Endothelial cell of umbilical vein (primary cell): ENCODE measurements around the gene ARMH4. TPM values are rescaled to one million over a fixed set of nuclear protein-coding genes. Genes with fewer than 3 reads are reported as not detected.

Source experiments
- BruUV-seq: library from RNA; stranded (reverse); fragments of 400-500 nt; replicated peaks from 2 replicates; lab custom pipeline; 2021; lab: Mats Ljungman, UMichigan
- CTCF ChIA-PET: fragments of 300-600, 350-600 bp; sonication (Branson Sonifier 250); formaldehyde crosslinking; loops from one replicate; lab custom pipeline; 2021; ENCODE audit warnings: antibody characterized with exemption, inconsistent platforms; lab: Charles Lee
- POLR2A ChIA-PET: fragments of 300-600, 350-600 bp; sonication (Branson Sonifier 250); formaldehyde crosslinking; loops from one replicate; lab custom pipeline; 2021; ENCODE audit warnings: antibody characterized with exemption, inconsistent platforms; lab: Charles Lee
- DNase-seq: peaks from one replicate; pipeline ENCODE4 v3.0.0-alpha.2; 2011; ENCODE audit warnings: low read depth, low spot score
- FAIRE-seq: peaks from 2 replicates; lab custom pipeline; 2011; peaks lifted over from hg19 to GRCh38; lab: Jason Lieb, UNC
- H2AFZ ChIP-seq: 2 replicates; pipeline ENCODE4 v1.6.0; 2012; ENCODE audit warnings: low read depth, low read length, control low read depth, inconsistent platforms
- H3K27ac ChIP-seq: 2 replicates; pipeline ENCODE4 v1.5.1; 2011; ENCODE audit warnings: low read depth, mild to moderate bottlenecking, control low read depth, low read length, moderate library complexity; ENCODE audit not compliant: insufficient read depth
- H3K27me3 ChIP-seq, 2 experiments: 2 replicates each; pipeline versions ENCODE4 v1.6.0 to v1.6.1; 2011; ENCODE audit warnings: low read length in 2 of 2, mixed read lengths in 1 of 2; ENCODE audit not compliant: control insufficient read depth in 2 of 2, insufficient read depth in 2 of 2
- H3K36me3 ChIP-seq, 2 experiments: 2 replicates in 1 of 2; 3 replicates in 1 of 2; pipeline ENCODE4 v1.5.1; 2011; ENCODE audit warnings: low read length in 2 of 2, mild to moderate bottlenecking in 1 of 2, moderate library complexity in 1 of 2; ENCODE audit not compliant: control insufficient read depth in 2 of 2, insufficient read depth in 2 of 2; ENCODE audit errors: extremely low read depth in 1 of 2
- H3K4me1 ChIP-seq: 3 replicates; pipeline ENCODE4 v1.5.1; 2011; ENCODE audit warnings: mild to moderate bottlenecking, low read length; ENCODE audit not compliant: control insufficient read depth, insufficient read depth; ENCODE audit errors: extremely low read depth
- H3K4me2 ChIP-seq: 2 replicates; pipeline ENCODE4 v1.6.1; 2011; ENCODE audit warnings: low read length, control low read depth, mixed read lengths; ENCODE audit not compliant: insufficient read depth
- H3K4me3 ChIP-seq, 3 experiments: fragments of 200-600 bp in 1 of 3; sonication (generic), shearing (Covaris generic) in 1 of 3; replicated peaks in 1 of 3; 2 replicates each; pipeline ENCODE4 v1.5.1; 2011 to 2016; ENCODE audit warnings: control low read depth in 3 of 3, low read length in 3 of 3, mild to moderate bottlenecking in 2 of 3, inconsistent platforms in 1 of 3, low read depth in 1 of 3, moderate library complexity in 1 of 3; ENCODE audit not compliant: insufficient read depth in 1 of 3
- H3K79me2 ChIP-seq: 2 replicates; pipeline ENCODE4 v1.6.0; 2012; ENCODE audit warnings: low read length, inconsistent platforms; ENCODE audit not compliant: control insufficient read depth, insufficient read depth
- H3K9ac ChIP-seq: replicated peaks from 2 replicates; pipeline ENCODE3; 2011; ENCODE audit warnings: low read length, control low read depth; ENCODE audit not compliant: insufficient read depth; ENCODE audit errors: extremely low read depth
- H3K9me1 ChIP-seq: replicated peaks from 3 replicates; pipeline ENCODE4 v1.6.0; 2011; ENCODE audit warnings: mild to moderate bottlenecking, low read length; ENCODE audit not compliant: control insufficient read depth, insufficient read depth; ENCODE audit errors: extremely low read depth
- H3K9me3 ChIP-seq: replicated peaks from 2 replicates; pipeline ENCODE4 v1.5.1; 2012; ENCODE audit warnings: low read length, inconsistent platforms; ENCODE audit not compliant: control insufficient read depth, insufficient read depth
- H4K20me1 ChIP-seq: replicated peaks from 2 replicates; pipeline ENCODE3; 2011; ENCODE audit warnings: mild to moderate bottlenecking, low read length; ENCODE audit not compliant: control insufficient read depth, insufficient read depth; ENCODE audit errors: extremely low read depth
- EZH2 ChIP-seq: IDR thresholded peaks from 2 replicates; pipeline ENCODE4 v1.6.1; 2012; ENCODE audit warnings: borderline replicate concordance, low read depth, mild to moderate bottlenecking, moderate library complexity, low read length, inconsistent platforms; ENCODE audit not compliant: severe bottlenecking
- FOS ChIP-seq: IDR thresholded peaks from 2 replicates; pipeline ENCODE4 v1.6.1; 2011; ENCODE audit warnings: mild to moderate bottlenecking, low read length, moderate library complexity, borderline replicate concordance; ENCODE audit not compliant: insufficient read depth
- GATA2 ChIP-seq: IDR thresholded peaks from 2 replicates; pipeline ENCODE4 v1.7.0; 2011; ENCODE audit warnings: low read depth, mild to moderate bottlenecking, moderate library complexity, mixed read lengths, low read length; ENCODE audit not compliant: insufficient read length, insufficient read depth
- JUN ChIP-seq: IDR thresholded peaks from 2 replicates; pipeline ENCODE4 v1.6.1; 2011; ENCODE audit warnings: borderline replicate concordance, low read depth; ENCODE audit not compliant: insufficient read length, insufficient read depth
- MYC ChIP-seq: IDR thresholded peaks from one replicate; pipeline ENCODE4 v1.6.1; 2011; ENCODE audit warnings: mild to moderate bottlenecking, low read depth, low read length
- POLR2A ChIP-seq: IDR thresholded peaks from 2 replicates; pipeline ENCODE4 v1.6.1; 2012; ENCODE audit warnings: low read depth, mild to moderate bottlenecking, control low read depth, low read length
- POLR2AphosphoS5 ChIP-seq: IDR thresholded peaks from 2 replicates; pipeline ENCODE4 v1.6.1; 2012; ENCODE audit warnings: low read depth, mild to moderate bottlenecking, control low read depth, low read length, moderate library complexity; ENCODE audit not compliant: insufficient read depth
- dilution Hi-C: fragments of 300-500 bp; cut with MboI; formaldehyde crosslinking; loops from one replicate; pipeline ENCODE4 v1.15.0; 2019; ENCODE audit warnings: low sequenced_read_pairs; ENCODE audit not compliant: extremely low pct_ligation_motif_present
- intact Hi-C: fragments of 100-400 bp; cut with micrococcal nuclease; formaldehyde crosslinking; loops from one replicate; pipeline ENCODE4 v1.10.0; 2022
- polyA plus RNA-seq, 4 experiments: library from polyadenylated mRNA; depleted of rRNA in 3 of 4; stranded (reverse) in 3 of 4; unstranded in 1 of 4; fragments of >200 nt; gene quantifications; 2 replicates each; pipeline versions ENCODE4 v1.2.1 to v1.2.3, GENCODE V29; 2011 to 2012; ENCODE audit warnings: missing spikeins in 1 of 4
- total RNA-seq: library from RNA; stranded (reverse); gene quantifications from 2 replicates; pipeline ENCODE4 v1.2.3, GENCODE V29; 2021
- TF ChIP-seq, protein P1 (sequence below), 2 donors: IDR thresholded peaks; 1 replicate in 1 of 2; 2 replicates in 1 of 2; pipeline ENCODE4 v1.5.1; 2011; ENCODE audit warnings: low read length in 2 of 2, mild to moderate bottlenecking in 2 of 2, moderate library complexity in 2 of 2, control low read depth in 1 of 2, inconsistent platforms in 1 of 2, low read depth in 1 of 2; ENCODE audit not compliant: insufficient read depth in 1 of 2; ENCODE audit errors: extremely low read depth in 1 of 2
- TF ChIP-seq, protein P2 (sequence below): IDR thresholded peaks from 2 replicates; pipeline ENCODE4 v1.6.1; 2011; ENCODE audit not compliant: insufficient read depth, insufficient read length

ARMH4 gene
- total and polyA plus RNA-seq, 2 donors (not counting 3 experiments of a cell fraction or from before 2014, with no cell fraction given): 1.1 to 3.0 TPM

DNA sequence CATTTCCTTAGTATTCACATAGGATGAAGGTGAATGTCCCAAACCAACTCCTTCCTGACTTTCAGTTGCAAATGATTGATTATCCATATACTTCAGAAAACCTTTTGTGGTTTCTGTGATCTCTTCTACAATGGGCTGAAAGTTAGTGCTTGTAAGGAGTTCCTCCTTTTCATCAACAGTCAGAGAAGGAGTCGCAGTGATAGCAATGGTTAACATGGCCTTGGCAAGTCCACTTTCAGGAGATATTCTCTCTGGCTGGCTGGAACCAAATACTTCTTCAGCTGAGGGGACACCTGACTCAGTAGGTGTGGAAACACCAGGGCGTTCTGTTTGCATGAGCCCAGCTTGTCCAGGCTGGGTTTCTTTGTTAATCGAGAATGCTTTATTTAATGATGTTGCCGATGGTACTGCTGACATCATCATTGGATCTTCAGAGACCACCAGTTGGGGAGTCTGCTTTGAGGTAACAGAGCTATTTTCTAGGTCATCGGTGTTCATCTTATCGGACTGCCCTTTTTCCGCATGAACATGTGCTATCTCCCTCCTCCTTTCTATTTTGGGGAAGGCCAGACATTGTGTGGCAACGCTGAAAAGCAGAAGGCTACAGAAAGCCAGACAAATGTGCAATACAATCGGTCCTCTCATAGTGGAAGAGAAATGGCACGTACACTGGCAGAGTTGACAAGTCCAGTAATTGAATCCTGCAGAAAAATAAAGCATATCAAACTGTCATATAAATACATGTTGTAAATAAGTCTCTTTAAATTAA, 13.1 kb downstream of the ARMH4 start:
- BruUV-seq: no TSS peak
- Histone ChIP-seq H3K4me1 (no peaks in the 10 kb centered on the region), H3K9me3 (no peaks in the 10 kb centered on the region), H2AFZ (no peak overlapping the region), H3K4me3 (no peak overlapping the region), H3K79me2 (no peaks in the 10 kb centered on the region), H3K27ac (no peak overlapping the region), H3K36me3 (no peaks in the 10 kb centered on the region), H3K27me3 (no peaks in the 10 kb centered on the region), H3K4me2 (no peak overlapping the region), H3K9me1 (no peaks in the 10 kb centered on the region), H3K9ac (no peak overlapping the region), H4K20me1 (no peaks in the 10 kb centered on the region)
- intact Hi-C loops (no loop called here), dilution Hi-C loops (no loop called here)
- no peak for FAIRE-seq
- no peak for DNase-seq
- ChIA-PET CTCF (no interaction called here), POLR2A (no interaction called here)
- TF ChIP-seq JUN: no peak

DNA sequence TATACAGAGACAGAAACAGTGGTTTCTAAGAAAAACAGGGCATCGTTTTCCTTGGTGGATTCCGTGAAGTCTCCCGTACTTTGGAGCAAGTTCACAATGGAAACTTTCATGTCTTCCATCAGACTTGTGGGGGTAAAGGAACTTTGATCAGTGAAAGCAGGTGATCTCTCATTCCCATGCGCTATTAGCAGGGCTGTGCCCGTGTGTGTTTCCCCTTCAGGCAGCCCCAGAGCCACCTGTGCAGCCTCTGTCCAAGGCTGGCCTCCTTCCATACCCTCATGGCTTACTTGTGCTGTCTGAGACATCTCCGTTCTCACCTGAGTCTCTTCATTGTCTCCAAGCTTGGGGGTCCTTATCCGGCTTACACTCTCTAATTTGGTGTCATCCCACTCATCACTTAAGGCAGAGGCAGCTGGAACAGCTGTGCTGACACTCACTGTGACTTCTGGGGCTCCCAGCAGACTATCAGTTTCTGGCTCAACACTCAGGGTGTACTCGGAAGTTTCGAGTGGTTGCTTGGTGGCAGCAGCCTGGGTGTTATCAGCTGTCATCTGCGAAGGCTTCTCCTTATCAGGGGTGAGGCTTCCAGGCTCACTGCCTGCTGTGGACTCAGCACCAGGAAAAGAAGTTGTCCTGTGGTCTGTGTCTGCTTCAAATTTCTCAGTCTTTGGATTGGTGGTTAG, 13.8 kb downstream of the ARMH4 start:
- FAIRE-seq: no peak
- Histone ChIP-seq H2AFZ (no peak overlapping the region), H3K4me1 (no peaks in the 10 kb centered on the region), H3K9me3 (no peaks in the 10 kb centered on the region), H4K20me1 (no peaks in the 10 kb centered on the region), H3K9ac (no peak overlapping the region), H3K4me3 (no peak overlapping the region), H3K4me2 (no peak overlapping the region), H3K9me1 (no peaks in the 10 kb centered on the region), H3K27me3 (no peaks in the 10 kb centered on the region), H3K79me2 (no peaks in the 10 kb centered on the region), H3K36me3 (no peaks in the 10 kb centered on the region), H3K27ac (no peak overlapping the region)
- TF ChIP-seq, protein P1, sequence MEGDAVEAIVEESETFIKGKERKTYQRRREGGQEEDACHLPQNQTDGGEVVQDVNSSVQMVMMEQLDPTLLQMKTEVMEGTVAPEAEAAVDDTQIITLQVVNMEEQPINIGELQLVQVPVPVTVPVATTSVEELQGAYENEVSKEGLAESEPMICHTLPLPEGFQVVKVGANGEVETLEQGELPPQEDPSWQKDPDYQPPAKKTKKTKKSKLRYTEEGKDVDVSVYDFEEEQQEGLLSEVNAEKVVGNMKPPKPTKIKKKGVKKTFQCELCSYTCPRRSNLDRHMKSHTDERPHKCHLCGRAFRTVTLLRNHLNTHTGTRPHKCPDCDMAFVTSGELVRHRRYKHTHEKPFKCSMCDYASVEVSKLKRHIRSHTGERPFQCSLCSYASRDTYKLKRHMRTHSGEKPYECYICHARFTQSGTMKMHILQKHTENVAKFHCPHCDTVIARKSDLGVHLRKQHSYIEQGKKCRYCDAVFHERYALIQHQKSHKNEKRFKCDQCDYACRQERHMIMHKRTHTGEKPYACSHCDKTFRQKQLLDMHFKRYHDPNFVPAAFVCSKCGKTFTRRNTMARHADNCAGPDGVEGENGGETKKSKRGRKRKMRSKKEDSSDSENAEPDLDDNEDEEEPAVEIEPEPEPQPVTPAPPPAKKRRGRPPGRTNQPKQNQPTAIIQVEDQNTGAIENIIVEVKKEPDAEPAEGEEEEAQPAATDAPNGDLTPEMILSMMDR (IDR thresholded peaks at IDR 0.05; ENCODE audit: extremely low read depth in 1 of 2, insufficient read depth in 1 of 2, low read depth in 1 of 2, low read length in 2 of 2): no peak
- TF ChIP-seq FOS (no peak), JUN (no peak), POLR2A (no peak), POLR2AphosphoS5 (no peak), MYC (no peak), GATA2 (no peak), EZH2 (no peak)
- TF ChIP-seq, protein P2, sequence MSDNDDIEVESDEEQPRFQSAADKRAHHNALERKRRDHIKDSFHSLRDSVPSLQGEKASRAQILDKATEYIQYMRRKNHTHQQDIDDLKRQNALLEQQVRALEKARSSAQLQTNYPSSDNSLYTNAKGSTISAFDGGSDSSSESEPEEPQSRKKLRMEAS: no peak
- DNase-seq: no peak
- POLR2A ChIA-PET: no interaction called here
- BruUV-seq: no TSS peak
- CTCF ChIA-PET: no interaction called here
- intact Hi-C loops (no loop called here), dilution Hi-C loops (no loop called here)
